Right cardiac atrium (tissue), 5 donors: ENCODE results near the gene POP7. TPM values are rescaled to one million over a fixed set of nuclear protein-coding genes. Genes with fewer than 3 reads are reported as not detected.

Source experiments
- ATAC-seq, 2 donors: fragments of 200-7000 bp; cut with Tn5 transposase; one replicate each; pipeline versions ENCODE4 v1.8.0 to v1.9.1; 2020; ENCODE audit warnings: moderate library complexity in 2 of 2, mild to moderate bottlenecking in 1 of 2
- DNase-seq, 3 donors: peaks; one replicate each; pipeline ENCODE4 v3.0.0-alpha.2; 2020
- H3K27ac ChIP-seq: one replicate; pipeline ENCODE4 v1.5.1; 2013; ENCODE audit warnings: mild to moderate bottlenecking, low read length, control low read depth, moderate library complexity
- H3K27me3 ChIP-seq: one replicate; pipeline ENCODE4 v1.6.1; 2013; ENCODE audit not compliant: control insufficient read depth, insufficient read depth
- H3K4me1 ChIP-seq: one replicate; pipeline ENCODE4 v1.6.1; 2013; ENCODE audit warnings: low read length; ENCODE audit not compliant: control insufficient read depth, insufficient read depth
- H3K4me3 ChIP-seq: one replicate; pipeline ENCODE4 v1.5.1; 2013; ENCODE audit warnings: low read length, control low read depth
- H3K9me3 ChIP-seq: one replicate; pipeline ENCODE4 v1.6.1; 2013; ENCODE audit warnings: low read length; ENCODE audit not compliant: control insufficient read depth
- WGBS: extraction: QIAGEN DNeasy Blood & Tissue Kit; methylation state at CpG from one replicate; pipeline ENCODE4 v1.1.7; 2013; 5-methylcytosine and 5-hydroxymethylcytosine counted together
- intact Hi-C, 4 donors: fragments of 100-400 bp; cut with DNase I; formaldehyde crosslinking; loops; one replicate each; pipeline versions ENCODE4 v1.11.0 to v1.14.0; 2022 to 2023
- polyA plus RNA-seq: library from polyadenylated mRNA; stranded (reverse); fragments of 200-250 nt; gene quantifications from one replicate; pipeline ENCODE4 v1.2.3, GENCODE V29; 2013
- total RNA-seq, 4 donors: library from RNA; stranded (reverse); fragmentation: NEBNext Ultra II Directional; extraction: Animal tissue kit (Norgen Biotek cat#: 25700); gene quantifications; one replicate each; pipeline ENCODE4 v1.2.1, GENCODE V29; 2021
- donor health status: healthy with polysubstance abuse.
- donor health status: DM: no; HTN: yes; CAD: no.
- donor health status: DM: no; HTN: no; CAD: no.
- donor health status: DM: no; HTN: yes; CAD: no; lungs with severe emphysema.
- donor health status: DM: yes; HTN: yes; CAD: no.

Gene POP7
- total and polyA plus RNA-seq, 5 donors: 21.4 to 37.2 (median 25.7) TPM

DNA sequence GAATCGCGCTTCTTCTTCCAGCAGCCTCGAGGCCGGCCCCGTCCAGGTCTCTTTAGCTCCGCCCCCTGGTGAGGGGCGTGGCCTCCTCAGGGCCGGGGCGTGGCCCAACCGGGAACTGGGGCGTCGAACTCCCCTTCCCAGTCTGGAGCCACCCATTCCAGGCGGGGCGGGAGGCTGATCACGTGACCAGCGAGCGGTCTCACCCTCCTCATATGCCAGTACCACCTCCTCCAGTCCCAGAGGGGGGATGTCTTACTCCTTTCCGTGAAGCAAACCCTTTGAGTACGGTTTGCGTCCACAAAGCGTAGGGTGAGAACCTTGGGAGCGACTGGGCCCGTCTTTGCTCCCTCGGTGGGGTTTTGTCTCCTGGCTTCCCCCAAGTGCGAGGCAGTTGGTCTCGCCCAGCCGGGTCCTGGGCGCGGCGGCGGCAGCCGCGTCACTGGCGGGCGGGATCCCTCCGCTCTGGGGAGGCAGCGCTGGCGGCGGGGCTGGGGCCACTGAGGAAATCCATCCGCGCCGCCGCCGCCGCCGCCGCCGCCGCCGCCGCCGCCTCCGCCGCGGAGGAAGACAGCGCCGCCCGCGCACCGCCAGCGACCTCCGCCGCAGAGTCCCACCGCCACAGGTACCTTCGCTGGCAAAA is 32.5 kb upstream of the POP7 start, which contains the start of gene GNB2:
TSS of gene GNB2 (plus strand) at position 439 of the 640 bp plus-strand sequence. CDS start 2,526 bp downstream, outside the sequence.
- Histone ChIP-seq H3K27me3 (no peaks in the 10 kb centered on the region), H3K9me3 (no peaks in the 10 kb centered on the region), H3K27ac (peak within 1 kb of the TSS; percentile 96), H3K4me1 (no peaks in the 10 kb centered on the region), H3K4me3 (peak within 1 kb of the TSS; percentile 96)
- WGBS: under 1% methylated on average over 55 of the region's 65 CpGs
- DNase-seq: peak; percentile 99 to 100 (median 100)
- intact Hi-C loops: loop anchor here in 2 of 4 donors (5.0 to 10.0 kb wide), 3 partner anchors 59 to 89 kb away; partner anchors contain the start of genes MOSPD3 (in 2 of the 2), FBXO24 (in 1 of the 2) and LRCH4 (in 1 of the 2)
- peak; percentile 90 to 93 for ATAC-seq

GRCh38 chr7:100673942-100674410 is 31.9 kb upstream of the POP7 start:
- peak overlapping the region; percentile 96 for H3K27ac ChIP-seq
- no peaks in the 10 kb centered on the region for H3K27me3 ChIP-seq
- H3K9me3 ChIP-seq: no peaks in the 10 kb centered on the region
- WGBS: under 1% methylated on average over 34 of the region's 34 CpGs
- peak overlapping the region; percentile 96 for H3K4me3 ChIP-seq
- H3K4me1 ChIP-seq: no peaks in the 10 kb centered on the region
- intact Hi-C loops: loop anchor here in 2 of 4 donors (5.0 to 10.0 kb wide), 3 partner anchors 59 to 89 kb away; partner anchors contain the start of genes MOSPD3 (in 2 of the 2), FBXO24 (in 1 of the 2) and LRCH4 (in 1 of the 2)
- DNase-seq: peak; percentile 70 to 88 (median 83)
- ATAC-seq: no peak

- no peak for ATAC-seq
- DNase-seq: peak; percentile 52 to 79 (median 72)
- under 1% methylated on average over 43 of the region's 43 CpGs for WGBS
These were observed 31.4 kb upstream of the POP7 start for GRCh38 chr7:100674411-100675104.

GRCh38 chr7:100675105-100675451 is 30.8 kb upstream of the POP7 start:
- WGBS: under 1% methylated on average over 46 of the region's 46 CpGs
- no peaks in the 10 kb centered on the region for H3K27me3 ChIP-seq
- H3K4me1 ChIP-seq: no peaks in the 10 kb centered on the region
- DNase-seq (peak in 1 of 3 donors; percentile 69), ATAC-seq (no peak)
- H3K4me3 ChIP-seq: peak overlapping the region; percentile 96
- H3K9me3 ChIP-seq: no peaks in the 10 kb centered on the region
- intact Hi-C loops: loop anchor here in 1 of 4 donors (10.0 kb wide), 2 partner anchors 60 to 90 kb away; partner anchors contain the start of genes FBXO24, LRCH4 and MOSPD3
- peak overlapping the region; percentile 96 for H3K27ac ChIP-seq

More at GRCh38 chr7:100674411-100675104, 31.4 kb upstream of the POP7 start:
- H3K4me3 ChIP-seq: peak overlapping the region; percentile 96
- H3K9me3 ChIP-seq: no peaks in the 10 kb centered on the region
- peak overlapping the region; percentile 96 for H3K27ac ChIP-seq
- no peaks in the 10 kb centered on the region for H3K4me1 ChIP-seq
- intact Hi-C loops: loop anchor here in 2 of 4 donors (5.0 to 10.0 kb wide), 3 partner anchors 60 to 90 kb away; partner anchors contain the start of genes MOSPD3 (in 2 of the 2), FBXO24 (in 1 of the 2) and LRCH4 (in 1 of the 2)
- no peaks in the 10 kb centered on the region for H3K27me3 ChIP-seq

DNA sequence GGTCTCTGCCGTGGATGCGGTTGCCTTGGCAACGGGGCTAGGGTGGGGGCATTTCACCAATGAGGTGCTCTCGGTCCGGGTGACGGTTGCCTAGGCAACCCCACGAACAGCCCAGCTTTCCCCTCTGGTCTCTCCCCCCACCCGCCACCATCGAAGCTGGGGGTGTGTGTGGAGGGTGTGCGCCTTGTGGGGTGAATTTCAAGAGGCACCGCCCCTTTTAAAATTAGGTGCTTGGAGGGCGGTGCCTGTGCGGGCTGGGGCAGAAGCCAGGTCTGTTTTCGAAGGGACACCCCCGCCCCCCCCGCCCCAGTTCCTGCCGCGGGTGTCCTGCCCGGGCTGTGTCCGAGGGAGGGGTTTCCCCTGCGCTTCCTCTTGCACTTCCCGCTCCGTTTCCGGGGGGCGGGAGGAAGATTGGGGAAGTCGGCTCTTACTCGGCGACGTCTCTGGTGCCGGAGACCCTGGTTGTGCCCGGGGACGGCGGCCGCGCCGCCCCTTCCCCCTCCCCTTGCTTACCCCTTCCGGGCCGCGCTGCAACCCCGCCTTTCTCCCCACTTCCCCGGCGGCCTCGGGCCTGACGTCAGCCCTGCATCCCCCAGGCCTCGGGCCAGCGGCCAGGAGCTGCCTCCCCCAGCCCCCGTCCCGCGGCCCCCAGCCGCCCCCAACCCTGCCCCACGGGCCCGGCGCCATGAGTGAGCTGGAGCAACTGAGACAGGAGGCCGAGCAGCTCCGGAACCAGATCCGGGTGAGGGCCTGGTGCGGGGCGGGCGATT is 30.2 kb upstream of the POP7 start:
- peak overlapping the region; percentile 81 for H3K27ac ChIP-seq

GRCh38 chr7:100676501-100677306 is 29.2 kb upstream of the POP7 start:
- H3K27me3 ChIP-seq: no peaks in the 10 kb centered on the region
- WGBS: 80% methylated on average over 23 of the region's 23 CpGs
- H3K9me3 ChIP-seq: no peaks in the 10 kb centered on the region
- peaks cover 2% of the 10 kb centered on the region for H3K4me1 ChIP-seq
- ATAC-seq (no peak), DNase-seq (peak in 2 of 3 donors; percentile 55 to 59)
- intact Hi-C loops: loop anchor here in 1 of 4 donors (10.0 kb wide), 2 partner anchors 62 to 92 kb away; partner anchors contain the start of genes FBXO24, LRCH4 and MOSPD3
- H3K4me3 ChIP-seq: peak overlapping the region; percentile 96
- peak overlapping the region; percentile 33 for H3K27ac ChIP-seq

More for the DNA sequence above, 30.2 kb upstream of the POP7 start:
- DNase-seq (peak; percentile 87 to 95 (median 94)), ATAC-seq (peak; percentile 12 to 43)
- WGBS: 1% methylated on average over 59 of the region's 59 CpGs
- H3K4me1 ChIP-seq: peaks cover 2% of the 10 kb centered on the region
- intact Hi-C loops: loop anchor here in 1 of 4 donors (10.0 kb wide), 2 partner anchors 61 to 91 kb away; partner anchors contain the start of genes FBXO24, LRCH4 and MOSPD3
- H3K27me3 ChIP-seq: no peaks in the 10 kb centered on the region
- H3K4me3 ChIP-seq: peak overlapping the region; percentile 96
- no peaks in the 10 kb centered on the region for H3K9me3 ChIP-seq

DNA sequence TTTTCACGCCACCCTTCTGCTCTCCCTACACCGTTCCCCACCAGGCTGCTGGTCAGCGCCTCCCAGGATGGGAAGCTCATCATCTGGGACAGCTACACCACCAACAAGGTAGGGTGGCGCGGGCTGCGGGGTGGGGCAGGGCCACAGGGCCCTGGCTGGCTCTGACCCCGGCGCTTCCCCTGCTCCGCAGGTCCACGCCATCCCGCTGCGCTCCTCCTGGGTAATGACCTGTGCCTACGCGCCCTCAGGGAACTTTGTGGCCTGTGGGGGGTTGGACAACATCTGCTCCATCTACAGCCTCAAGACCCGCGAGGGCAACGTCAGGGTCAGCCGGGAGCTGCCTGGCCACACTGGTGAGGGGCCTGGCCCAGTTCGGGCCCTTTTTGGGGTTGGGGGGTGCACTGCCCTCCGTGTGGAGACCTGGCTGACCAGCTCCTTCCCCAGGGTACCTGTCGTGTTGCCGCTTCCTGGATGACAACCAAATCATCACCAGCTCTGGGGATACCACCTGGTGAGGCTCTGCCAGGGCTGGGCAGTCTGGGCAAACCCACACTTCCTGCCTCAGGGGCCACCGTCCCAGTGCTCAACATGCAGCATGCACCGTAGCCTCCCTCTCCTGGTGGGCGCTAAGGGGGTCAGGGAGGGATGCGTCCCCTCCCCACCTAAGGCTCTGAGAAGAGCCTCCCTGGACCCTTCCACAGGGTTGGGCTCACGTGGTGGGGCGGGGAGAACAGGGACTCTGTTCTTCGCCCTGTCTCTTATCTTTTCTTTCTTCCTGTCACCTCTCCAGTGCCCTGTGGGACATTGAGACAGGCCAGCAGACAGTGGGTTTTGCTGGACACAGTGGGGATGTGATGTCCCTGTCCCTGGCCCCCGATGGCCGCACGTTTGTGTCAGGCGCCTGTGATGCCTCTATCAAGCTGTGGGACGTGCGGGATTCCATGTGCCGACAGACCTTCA is 28.3 kb upstream of the POP7 start:
- ATAC-seq: no peak
- intact Hi-C loops: loop anchor here in 1 of 4 donors (10.0 kb wide), 2 partner anchors 63 to 93 kb away; partner anchors contain the start of genes FBXO24, LRCH4 and MOSPD3
- WGBS: 81% methylated on average over 36 of the region's 36 CpGs
- H3K4me3 ChIP-seq: no peak overlapping the region
- H3K9me3 ChIP-seq: no peaks in the 10 kb centered on the region
- no peaks in the 10 kb centered on the region for H3K27me3 ChIP-seq
- H3K4me1 ChIP-seq: peaks cover 2% of the 10 kb centered on the region
- H3K27ac ChIP-seq: no peak overlapping the region
- DNase-seq: peak; percentile 27 to 71 (median 68)

- H3K4me1 ChIP-seq: peaks cover 2% of the 10 kb centered on the region
- WGBS: 71% methylated on average over 35 of the region's 35 CpGs
- H3K9me3 ChIP-seq: no peaks in the 10 kb centered on the region
- ATAC-seq (no peak), DNase-seq (peak; percentile 35 to 81 (median 74))
- no peak overlapping the region for H3K27ac ChIP-seq
- no peak overlapping the region for H3K4me3 ChIP-seq
- intact Hi-C loops: loop anchor here in 1 of 4 donors (10.0 kb wide), 2 partner anchors 64 to 94 kb away; partner anchors contain the start of genes FBXO24, LRCH4 and MOSPD3
- no peaks in the 10 kb centered on the region for H3K27me3 ChIP-seq
These were observed 27.5 kb upstream of the POP7 start for GRCh38 chr7:100678291-100678984.
